H1 (cell line): ENCODE measurements around the gene ARHGAP27. TPM values are rescaled to one million over a fixed set of nuclear protein-coding genes. Genes with fewer than 3 reads are reported as not detected.

Source experiments
- CTCF ChIA-PET: fragments of 300-600 bp; sonication (Branson Sonifier 250); formaldehyde crosslinking; loops from one replicate; lab custom pipeline; 2021; ENCODE audit not compliant: partially characterized antibody; lab: Charles Lee
- POLR2A ChIA-PET: fragments of 300-600 bp; sonication (Branson Sonifier 250); formaldehyde crosslinking; loops from one replicate; lab custom pipeline; 2021; ENCODE audit warnings: inconsistent platforms; ENCODE audit not compliant: partially characterized antibody; lab: Charles Lee
- DNase-seq, 2 experiments: peaks; one replicate each; pipeline versions ENCODE4 v3.0.0 to v3.0.0-alpha.2; 2010 to 2022; ENCODE audit warnings: low spot score in 2 of 2, low read depth in 1 of 2, mixed read lengths in 1 of 2
- FAIRE-seq: peaks from 2 replicates; lab custom pipeline; 2011; peaks lifted over from hg19 to GRCh38; lab: Jason Lieb, UNC
- H2AFZ ChIP-seq: 2 replicates; pipeline ENCODE4 v1.8.1; 2012; ENCODE audit warnings: low read length, inconsistent platforms
- H2AK5ac ChIP-seq: 2 replicates; pipeline ENCODE4 v1.6.1; 2013; ENCODE audit warnings: low read depth, low read length
- H2BK120ac ChIP-seq: replicated peaks from 2 replicates; pipeline ENCODE3; 2013; ENCODE audit warnings: low read depth, low read length, inconsistent platforms
- H2BK12ac ChIP-seq: 2 replicates; pipeline ENCODE4 v1.6.1; 2013; ENCODE audit warnings: low read depth, low read length
- H2BK15ac ChIP-seq: 2 replicates; pipeline ENCODE4 v1.6.1; 2013; ENCODE audit warnings: low read length
- H2BK20ac ChIP-seq: 2 replicates; pipeline ENCODE4 v1.6.1; 2013; ENCODE audit warnings: low read length
- H2BK5ac ChIP-seq: 2 replicates; pipeline ENCODE4 v1.6.1; 2013; ENCODE audit warnings: low read depth, low read length
- H3K14ac ChIP-seq: 2 replicates; pipeline ENCODE4 v1.6.1; 2013; ENCODE audit warnings: inconsistent platforms; ENCODE audit not compliant: insufficient read length
- H3K18ac ChIP-seq: 2 replicates; pipeline ENCODE4 v1.6.1; 2013; ENCODE audit warnings: low read length; ENCODE audit errors: extremely low read depth
- H3K23ac ChIP-seq: 2 replicates; pipeline ENCODE4 v1.6.1; 2013; ENCODE audit warnings: inconsistent platforms; ENCODE audit not compliant: insufficient read length
- H3K23me2 ChIP-seq: 2 replicates; pipeline ENCODE4 v1.6.1; 2013; ENCODE audit warnings: low read depth, low read length
- H3K27ac ChIP-seq: 2 replicates; pipeline ENCODE4 v1.6.1; 2011; ENCODE audit warnings: low read depth, low read length, inconsistent platforms
- H3K27me3 ChIP-seq, 4 experiments: replicated peaks in 1 of 4; 1 replicate in 1 of 4; 2 replicates in 3 of 4; pipeline versions ENCODE4 v1.6.1 to v1.8.1; 2011 to 2013; ENCODE audit warnings: low read length in 3 of 4, mild to moderate bottlenecking in 3 of 4, inconsistent platforms in 2 of 4, mixed read lengths in 2 of 4, moderate library complexity in 1 of 4; ENCODE audit not compliant: control insufficient read depth in 3 of 4, insufficient read depth in 3 of 4; ENCODE audit errors: extremely low read depth in 1 of 4
- H3K36me3 ChIP-seq, 4 experiments: 2 replicates each; pipeline versions ENCODE4 v1.6.1 to v1.8.1; 2011 to 2013; ENCODE audit warnings: mild to moderate bottlenecking in 4 of 4, low read length in 3 of 4, moderate library complexity in 2 of 4, control low read depth in 1 of 4, inconsistent platforms in 1 of 4; ENCODE audit not compliant: insufficient read depth in 4 of 4, control insufficient read depth in 2 of 4
- H3K4ac ChIP-seq: replicated peaks from 2 replicates; pipeline ENCODE3; 2013; ENCODE audit warnings: low read length, low read depth, mixed read lengths, inconsistent platforms; ENCODE audit not compliant: insufficient read length
- H3K4me1 ChIP-seq, 4 experiments: replicated peaks in 1 of 4; 1 replicate in 1 of 4; 2 replicates in 3 of 4; pipeline versions ENCODE4 v1.6.1 to v1.8.1; 2011 to 2013; ENCODE audit warnings: low read length in 3 of 4, inconsistent platforms in 2 of 4, mixed read lengths in 1 of 4; ENCODE audit not compliant: insufficient read depth in 4 of 4, control insufficient read depth in 3 of 4
- H3K4me2 ChIP-seq, 2 experiments: 2 replicates each; pipeline versions ENCODE4 v1.6.1 to v1.8.1; 2011 to 2013; ENCODE audit warnings: low read depth in 2 of 2, low read length in 2 of 2, control low read depth in 1 of 2, inconsistent platforms in 1 of 2, mild to moderate bottlenecking in 1 of 2; ENCODE audit not compliant: insufficient read depth in 1 of 2
- H3K4me3 ChIP-seq, 4 experiments: fragments of 200-600, 300-600 bp in 1 of 4; sonication (generic), shearing (Covaris generic), sonication (Bioruptor Twin) in 1 of 4; 2 replicates each; pipeline versions ENCODE4 v1.5.1 to v1.8.1; 2011 to 2016; ENCODE audit warnings: low read length in 4 of 4, low read depth in 3 of 4, control low read depth in 2 of 4, inconsistent platforms in 2 of 4, mild to moderate bottlenecking in 2 of 4, mixed read lengths in 1 of 4, moderate library complexity in 1 of 4; ENCODE audit not compliant: insufficient read depth in 2 of 4; ENCODE audit errors: extremely low read depth in 1 of 4
- H3K56ac ChIP-seq: replicated peaks from 2 replicates; pipeline ENCODE3; 2013; ENCODE audit warnings: low read depth, mild to moderate bottlenecking, mixed read lengths, low read length, inconsistent platforms; ENCODE audit not compliant: insufficient read length
- H3K79me1 ChIP-seq: 2 replicates; pipeline ENCODE4 v1.6.1; 2013; ENCODE audit warnings: low read depth, low read length, control low read depth
- H3K79me2 ChIP-seq, 2 experiments: 2 replicates each; pipeline versions ENCODE4 v1.6.1 to v1.8.1; 2012 to 2013; ENCODE audit warnings: low read length in 2 of 2, mild to moderate bottlenecking in 2 of 2, inconsistent platforms in 1 of 2; ENCODE audit not compliant: insufficient read depth in 2 of 2, control insufficient read depth in 1 of 2
- H3K9ac ChIP-seq, 4 experiments: replicated peaks in 1 of 4; 1 replicate in 1 of 4; 2 replicates in 3 of 4; pipeline versions ENCODE4 v1.6.1 to v1.8.1; 2011 to 2013; ENCODE audit warnings: low read depth in 3 of 4, low read length in 3 of 4, control low read depth in 2 of 4, mild to moderate bottlenecking in 2 of 4, moderate library complexity in 2 of 4, inconsistent platforms in 1 of 4; ENCODE audit errors: extremely low read depth in 1 of 4
- H3K9me3 ChIP-seq, 2 experiments: 2 replicates each; pipeline versions ENCODE4 v1.6.1 to v1.8.1; 2012 to 2013; ENCODE audit warnings: mild to moderate bottlenecking in 2 of 2, moderate library complexity in 2 of 2, control low read depth in 1 of 2, inconsistent platforms in 1 of 2, low read depth in 1 of 2, low read length in 1 of 2, mixed read lengths in 1 of 2; ENCODE audit not compliant: insufficient read depth in 2 of 2
- H4K20me1 ChIP-seq, 2 experiments: replicated peaks in 1 of 2; 2 replicates each; pipeline versions ENCODE3 to v1.8.1; 2011 to 2013; ENCODE audit warnings: inconsistent platforms in 2 of 2, low read length in 2 of 2, mild to moderate bottlenecking in 1 of 2; ENCODE audit not compliant: insufficient read depth in 2 of 2, control insufficient read depth in 1 of 2
- H4K5ac ChIP-seq: 2 replicates; pipeline ENCODE4 v1.6.1; 2013; ENCODE audit warnings: low read length, low read depth, mixed read lengths, inconsistent platforms; ENCODE audit not compliant: insufficient read length
- H4K8ac ChIP-seq: 2 replicates; pipeline ENCODE4 v1.8.0; 2013; ENCODE audit warnings: mild to moderate bottlenecking, moderate library complexity, low read length, inconsistent platforms; ENCODE audit not compliant: insufficient read depth; ENCODE audit errors: extremely low read depth
- H4K91ac ChIP-seq: replicated peaks from 2 replicates; pipeline ENCODE3; 2013; ENCODE audit warnings: low read length, mixed read lengths, inconsistent platforms; ENCODE audit not compliant: insufficient read length
- CHD1 ChIP-seq: IDR thresholded peaks from 2 replicates; pipeline ENCODE4 v1.6.1; 2012; ENCODE audit warnings: low read depth, low read length, improper control_type of control experiment
- EZH2 ChIP-seq: fragments of 200-600 bp; sonication (generic); IDR thresholded peaks from 2 replicates; pipeline ENCODE4 v1.7.1; 2012; ENCODE audit warnings: low read depth, mild to moderate bottlenecking, moderate library complexity, low read length, inconsistent platforms; ENCODE audit not compliant: severe bottlenecking
- HDAC6 ChIP-seq: IDR thresholded peaks from one replicate; pipeline ENCODE4 v1.7.1; 2012; ENCODE audit warnings: low read depth, mild to moderate bottlenecking, inconsistent platforms, low read length, moderate library complexity
- MAFK ChIP-seq: IDR thresholded peaks from 2 replicates; pipeline ENCODE4 v1.6.1; 2012; ENCODE audit warnings: low read depth, mild to moderate bottlenecking, improper control_type of control experiment, low read length
- POU5F1 ChIP-seq: IDR thresholded peaks from 2 replicates; pipeline ENCODE4 v1.6.1; 2011; ENCODE audit warnings: low read depth, mild to moderate bottlenecking, low read length, moderate library complexity
- RFX5 ChIP-seq: IDR thresholded peaks from 2 replicates; pipeline ENCODE4 v1.6.1; 2011; ENCODE audit warnings: low read depth, low read length, improper control_type of control experiment, borderline replicate concordance
- RNF2 ChIP-seq: fragments of 200-900, 300-1000 bp; sonication (generic); IDR thresholded peaks from 2 replicates; pipeline ENCODE4 v1.7.1; 2016; ENCODE audit warnings: borderline replicate concordance, low read depth, mild to moderate bottlenecking, antibody characterized with exemption, low read length; ENCODE audit not compliant: poor library complexity, severe bottlenecking; ENCODE audit errors: missing control alignments
- SP2 ChIP-seq: IDR thresholded peaks from 2 replicates; pipeline ENCODE4 v1.6.1; 2012; ENCODE audit warnings: mild to moderate bottlenecking, low read length, inconsistent platforms
- TAF7 ChIP-seq: optimal IDR thresholded peaks from 2 replicates; pipeline ENCODE3; 2011; ENCODE audit warnings: low read depth, mild to moderate bottlenecking, inconsistent platforms, low read length, moderate library complexity, borderline replicate concordance
- USF2 ChIP-seq: IDR thresholded peaks from 2 replicates; pipeline ENCODE4 v1.6.1; 2011; ENCODE audit warnings: low read length, improper control_type of control experiment
- WGBS, 2 experiments: shearing (Covaris generic) in 1 of 2; methylation state at CpG; one replicate each; pipeline versions ENCODE4 v1.1.6 to v1.1.7; 2013 to 2015; ENCODE audit warnings: low lambda C conversion rate in 2 of 2, mixed read lengths in 2 of 2, inconsistent platforms in 1 of 2, low coverage in 1 of 2, missing lambda C conversion rate in 1 of 2; ENCODE audit not compliant: insufficient replicate concordance in 2 of 2, insufficient coverage in 1 of 2, insufficient read length in 1 of 2; ENCODE audit errors: extremely low coverage in 1 of 2, missing lambda C conversion rate in 1 of 2; 5-methylcytosine and 5-hydroxymethylcytosine counted together
- polyA plus RNA-seq, 7 experiments: library from polyadenylated mRNA; depleted of rRNA in 3 of 7; stranded (reverse) in 5 of 7; unstranded in 2 of 7; fragments of >200 nt in 5 of 7; fragments of 200-250 nt in 2 of 7; gene quantifications; 1 replicate in 5 of 7; 2 replicates in 1 of 7; 4 replicates in 1 of 7; pipeline versions ENCODE4 v1.2.1 to v1.2.3, GENCODE V29; 2011 to 2013; ENCODE audit warnings: missing spikeins in 2 of 7, mixed read lengths in 2 of 7
- total RNA-seq: library from RNA; stranded (reverse); fragmentation: NEBNext Ultra II Directional; extraction: Animal tissue kit (Norgen Biotek cat#: 25700); gene quantifications from 2 replicates; pipeline ENCODE4 v1.2.1, GENCODE V29; 2021

The ARHGAP27 gene
- total and polyA plus RNA-seq, 2 of the 8 experiments (the other 6 are each of a cell fraction or from before 2014, with no cell fraction given), result 11.6 to 13.1 TPM

GRCh38 chr17:45346216-45347015 is 86.3 kb downstream of the ARHGAP27 start:
- FAIRE-seq, result no peak
- no peak for TF ChIP-seq RFX5
- TF ChIP-seq SP2, result no peak
- no peak for TF ChIP-seq CHD1
- no peak for TF ChIP-seq HDAC6
- no peak for TF ChIP-seq POU5F1
- no peak for TF ChIP-seq TAF7
- no peak for TF ChIP-seq RNF2
- TF ChIP-seq EZH2, result no peak
- TF ChIP-seq MAFK, result no peak
- TF ChIP-seq USF2, result no peak

More at GRCh38 chr17:45346216-45347015, 86.3 kb downstream of the ARHGAP27 start:
- Histone ChIP-seq H3K14ac (no peak overlapping the region), H4K8ac (no peak overlapping the region), H2BK15ac (0 out of 2 replicates have a peak overlapping the region, but pooled peaks have one; percentile 14), H3K56ac (no peak overlapping the region), H3K23ac (no peak overlapping the region), H2BK120ac (no peak overlapping the region), H3K27ac (no peak overlapping the region), H2AFZ (no peak overlapping the region), H4K5ac (no peak overlapping the region), H3K4me1 (peaks cover 2 to 8% (median 4%) of the 10 kb centered on the region in 4 experiments; a peak in 6 of 7 replicates), H2BK5ac (no peak overlapping the region), H3K23me2 (no peaks in the 10 kb centered on the region), H3K27me3 (no peaks in the 10 kb centered on the region), H3K18ac (0 out of 2 replicates have a peak overlapping the region, but pooled peaks have one; percentile 10), H3K9me3 (no peaks in the 10 kb centered on the region), H4K91ac (no peak overlapping the region), H2BK12ac (0 out of 2 replicates have a peak overlapping the region, but pooled peaks have one; percentile 1), H3K4ac (no peak overlapping the region), H4K20me1 (no peaks in the 10 kb centered on the region), H3K36me3 (no peaks in the 10 kb centered on the region), H2AK5ac (no peak overlapping the region), H3K79me1 (no peaks in the 10 kb centered on the region), H3K79me2 (no peaks in the 10 kb centered on the region), H3K9ac (no peak overlapping the region), H3K4me2 (no peak overlapping the region), H2BK20ac (no peak overlapping the region), H3K4me3 (no peak overlapping the region)
- WGBS, 2 experiments, result 91% methylated on average over 13 of the region's 13 CpGs; no CpG with 5 or more reads in 1 of the 2 experiments
- POLR2A ChIA-PET, result interaction anchor here (0.9 to 1.7 kb wide), 2 partner anchors 18 to 198 kb away, joined by 3 to 4 read pairs; partner anchors contain the start of gene HEXIM1
- CTCF ChIA-PET, result interaction anchor here (0.6 to 2.0 kb wide), 9 partner anchors 9 to 602 kb away, joined by 3 to 9 read pairs (median 4); partner anchors contain the start of gene MAP3K14
- no peak for DNase-seq
